GM15510 (cell line): Measurements from ENCODE around the gene RANBP3.

ENCODE experiments used
- POLR2A ChIP-seq: IDR thresholded peaks from 3 replicates; pipeline ENCODE4 v1.6.1; 2011; ENCODE audit warnings: borderline replicate concordance; ENCODE audit not compliant: insufficient read length; ENCODE audit errors: extremely low read depth

The RANBP3 gene

GRCh38 chr19:5964816-5965565, 12.9 kb downstream of the RANBP3 start:
- no peak for TF ChIP-seq POLR2A

- no peak for TF ChIP-seq POLR2A
These were observed 14.1 kb downstream of the RANBP3 start for GRCh38 chr19:5963855-5964254.

DNA sequence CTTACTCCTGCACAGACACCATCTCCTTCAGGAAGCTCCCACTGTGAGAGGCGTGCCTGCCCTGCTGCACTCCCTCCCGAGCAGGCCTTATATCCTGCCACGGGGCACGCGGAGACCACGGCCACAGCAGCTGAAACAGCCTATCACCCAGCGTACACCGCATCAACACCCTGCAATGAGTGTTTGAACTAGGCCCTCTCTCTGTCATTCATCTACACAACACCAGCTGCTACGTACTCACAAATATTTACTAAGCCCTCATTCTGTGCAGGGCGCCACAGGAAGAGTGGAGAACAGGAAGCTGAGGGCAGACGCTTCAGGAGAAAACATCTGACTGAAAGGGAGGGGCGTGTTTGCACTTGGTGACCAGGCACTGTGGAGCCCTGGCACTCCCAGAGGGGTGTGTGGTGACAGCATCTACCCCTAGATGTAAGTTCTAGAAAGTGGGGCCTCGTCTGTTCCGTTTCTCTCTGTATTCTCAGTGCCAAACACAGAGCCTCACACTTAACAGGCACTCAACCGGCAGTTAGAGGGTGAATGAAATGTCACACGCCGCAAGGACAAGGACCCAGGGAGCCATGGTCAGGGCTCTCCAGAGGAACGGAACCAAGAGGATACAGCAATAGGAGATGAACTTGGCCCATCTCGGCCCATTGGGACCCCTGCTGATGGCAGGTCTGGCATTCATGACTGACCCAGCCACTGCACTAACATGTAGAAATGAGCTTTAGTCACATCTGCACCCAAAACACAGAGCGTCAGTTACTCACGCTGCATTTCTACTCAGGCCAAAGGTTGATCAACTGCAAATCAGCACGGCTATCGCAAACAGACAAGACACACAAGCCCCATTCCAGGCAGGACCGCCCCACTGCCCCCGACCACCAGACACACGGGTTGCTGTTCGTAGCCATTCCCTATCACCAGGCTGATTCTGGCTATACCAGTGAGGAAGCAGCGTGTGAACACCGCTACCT, 15.7 kb downstream of the RANBP3 start:
- TF ChIP-seq POLR2A: no peak

GRCh38 chr19:5960005-5961001, 17.6 kb downstream of the RANBP3 start:
- no peak for TF ChIP-seq POLR2A

GRCh38 chr19:5959260-5960004, 18.5 kb downstream of the RANBP3 start:
- TF ChIP-seq POLR2A: no peak

- TF ChIP-seq POLR2A: no peak
These were observed 19.2 kb downstream of the RANBP3 start for GRCh38 chr19:5958851-5959122.

GRCh38 chr19:5958074-5958850, 19.7 kb downstream of the RANBP3 start:
- TF ChIP-seq POLR2A: no peak

- TF ChIP-seq POLR2A: no peak
These were observed 20.8 kb downstream of the RANBP3 start for GRCh38 chr19:5957170-5957569.

DNA sequence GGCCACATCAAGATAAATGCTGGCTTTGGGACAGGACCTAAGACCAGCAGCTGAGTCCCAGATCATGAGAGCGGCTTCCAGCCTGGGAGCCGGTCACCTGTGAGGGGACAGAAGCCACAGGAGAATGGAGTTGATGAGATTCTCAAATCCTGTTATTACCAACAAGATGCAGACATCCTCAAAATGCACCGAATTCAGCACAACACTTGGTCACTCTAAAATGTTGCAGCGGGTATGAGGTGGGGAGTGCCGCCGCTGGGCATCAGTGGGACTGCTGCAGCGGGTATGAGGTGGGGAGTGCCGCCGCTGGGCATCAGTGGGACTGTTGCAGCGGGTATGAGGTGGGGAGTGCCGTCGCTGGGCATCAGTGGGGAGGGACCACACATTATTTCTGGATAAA, 21.2 kb downstream of the RANBP3 start:
- TF ChIP-seq POLR2A: no peak

- no peak for TF ChIP-seq POLR2A
These were observed 21.6 kb downstream of the RANBP3 start for GRCh38 chr19:5956323-5956722.

GRCh38 chr19:5955636-5955935, 22.4 kb downstream of the RANBP3 start:
- no peak for TF ChIP-seq POLR2A

- no peak for TF ChIP-seq POLR2A
These were observed 23.6 kb downstream of the RANBP3 start for GRCh38 chr19:5954293-5954692.

DNA sequence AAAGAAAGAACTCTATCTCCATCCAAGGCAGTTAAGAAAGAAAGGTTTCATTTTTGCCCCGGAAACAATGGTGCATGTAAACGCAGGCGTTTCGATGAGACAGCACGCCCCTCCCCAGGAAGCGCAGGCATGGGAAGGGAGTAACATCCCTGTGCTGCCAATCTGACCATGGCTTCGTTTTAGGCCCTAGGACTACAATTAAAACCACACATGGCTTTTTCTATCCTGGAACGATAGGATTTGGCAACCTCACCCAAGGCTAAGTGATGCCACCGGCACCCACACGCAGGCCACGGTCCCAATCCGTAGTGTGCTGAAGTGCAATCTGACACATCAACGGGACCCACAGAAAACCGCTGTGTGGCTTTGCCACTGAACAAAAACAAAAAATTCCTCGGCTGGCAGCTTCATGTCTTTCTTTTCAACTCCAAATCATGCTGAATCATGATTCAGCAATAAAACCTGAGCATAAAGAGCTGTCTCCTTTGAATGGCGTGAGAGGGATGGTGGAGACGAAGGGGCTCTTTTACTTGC, 24.2 kb downstream of the RANBP3 start:
- no peak for TF ChIP-seq POLR2A
